Sigmoid colon (tissue), 7 donors: Measurements from ENCODE around the gene PAK6. TPM values are rescaled to one million over a fixed set of nuclear protein-coding genes. Genes with fewer than 3 reads are reported as not detected.
A peak's percentile ranks its signal among the peaks of the same experiment; 100 is the strongest.

Experiments
- DNase-seq: peaks from one replicate; pipeline ENCODE4 v3.0.0-alpha.2; 2019
- H3K27ac ChIP-seq, 4 donors: fragments of 200-600 bp; sonication (generic); one replicate each; pipeline ENCODE4 v1.5.1; 2016 to 2019; ENCODE audit warnings: mild to moderate bottlenecking in 1 of 4
- H3K27me3 ChIP-seq, 3 donors: fragments of 200-600 bp; sonication (generic); one replicate each; pipeline ENCODE4 v1.5.1; 2019; ENCODE audit warnings: mild to moderate bottlenecking in 1 of 3
- H3K36me3 ChIP-seq, 4 donors: fragments of 200-600 bp; sonication (generic); one replicate each; pipeline ENCODE4 v1.5.1; 2016 to 2019
- H3K4me1 ChIP-seq, 4 donors: fragments of 200-600 bp; sonication (generic); one replicate each; pipeline ENCODE4 v1.5.1; 2017 to 2019
- H3K4me3 ChIP-seq, 4 donors: fragments of 200-600 bp; sonication (generic); one replicate each; pipeline ENCODE4 v1.5.1; 2017 to 2019; ENCODE audit warnings: mild to moderate bottlenecking in 2 of 4, moderate library complexity in 1 of 4
- H3K9me3 ChIP-seq, 4 donors: fragments of 200-600 bp in 3 of 4; sonication (generic) in 3 of 4; one replicate each; pipeline versions ENCODE4 v1.5.1 to v1.6.1; 2013 to 2019
- CTCF ChIP-seq, 4 experiments: fragments of 450-650 bp in 3 of 4; fragments of 200-600 bp in 1 of 4; IDR thresholded peaks; one replicate each; pipeline ENCODE4 v1.5.1; 2016 to 2019; ENCODE audit warnings: antibody characterized with exemption in 4 of 4, mild to moderate bottlenecking in 3 of 4, moderate library complexity in 2 of 4
- EP300 ChIP-seq, 4 donors: sonication (generic); formaldehyde crosslinking; IDR thresholded peaks; one replicate each; pipeline ENCODE4 v1.6.1; 2017; ENCODE audit warnings: antibody characterized with exemption in 4 of 4
- POLR2A ChIP-seq, 2 donors: fragments of 450-650 bp; IDR thresholded peaks; one replicate each; pipeline ENCODE4 v1.6.1; 2016; ENCODE audit warnings: antibody characterized with exemption in 2 of 2, mild to moderate bottlenecking in 2 of 2, moderate library complexity in 2 of 2
- POLR2AphosphoS5 ChIP-seq, 4 donors: sonication (generic); formaldehyde crosslinking; IDR thresholded peaks; one replicate each; pipeline ENCODE4 v1.6.1; 2017; ENCODE audit warnings: antibody characterized with exemption in 4 of 4
- WGBS, 2 donors: extraction: QIAGEN DNeasy Blood & Tissue Kit; methylation state at CpG; one replicate each; pipeline ENCODE4 v1.1.7; 2013; 5-methylcytosine and 5-hydroxymethylcytosine counted together
- intact Hi-C: fragments of 100-400 bp; cut with DNase I; formaldehyde crosslinking; loops from one replicate; pipeline ENCODE4 v1.15.1; 2023
- polyA plus RNA-seq, 3 donors: library from polyadenylated mRNA; stranded (reverse); fragments of 200-250 nt; gene quantifications; one replicate each; pipeline ENCODE4 v1.2.3, GENCODE V29; 2013
- total RNA-seq, 4 donors: library from RNA; depleted of rRNA; stranded (reverse); fragments of >200 nt; gene quantifications; one replicate each; pipeline ENCODE4 v1.1.0, GENCODE V29; 2016
- donor health status: healthy with polysubstance abuse.
- donor health status: Bipolar disorder and iron deficiency.
- donor health status: healthy.

Gene PAK6
- total and polyA plus RNA-seq, 7 donors, result 0.33 to 3.0 (median 1.4) TPM

GRCh38 chr15:40298216-40298935 is 59.5 kb downstream of the PAK6 start:
- Histone ChIP-seq H3K36me3 (no peaks in the 10 kb centered on the region), H3K27me3 (no peaks in the 10 kb centered on the region), H3K9me3 (no peaks in the 10 kb centered on the region), H3K4me1 (peaks cover 0 to 15% (median 14%) of the 10 kb centered on the region in 4 donors), H3K4me3 (no peak overlapping the region), H3K27ac (no peak overlapping the region)
- DNase-seq, result no peak
- intact Hi-C loops, result no loop called here
- TF ChIP-seq EP300 (IDR thresholded peaks at IDR 0.05), result no peak
- no peak for TF ChIP-seq POLR2AphosphoS5 (IDR thresholded peaks at IDR 0.05)
- WGBS, 2 donors, result 94% methylated on average over 17 of the region's 17 CpGs

- no peak for TF ChIP-seq POLR2AphosphoS5 (IDR thresholded peaks at IDR 0.05)
- TF ChIP-seq POLR2A (IDR thresholded peaks at IDR 0.05), result no peak
- TF ChIP-seq EP300 (IDR thresholded peaks at IDR 0.05), result no peak
- no peak for TF ChIP-seq CTCF (IDR thresholded peaks at IDR 0.05)
Measured at GRCh38 chr15:40300367-40300766, 61.5 kb downstream of the PAK6 start.

GRCh38 chr15:40300771-40301170 is 61.9 kb downstream of the PAK6 start:
- no peak for TF ChIP-seq POLR2AphosphoS5 (IDR thresholded peaks at IDR 0.05)
- TF ChIP-seq EP300 (IDR thresholded peaks at IDR 0.05), result no peak
- no peak for TF ChIP-seq CTCF (IDR thresholded peaks at IDR 0.05)
- TF ChIP-seq POLR2A (IDR thresholded peaks at IDR 0.05), result no peak
- WGBS, 2 donors, result 96 to 99% methylated on average over 2 of the region's 2 CpGs
- intact Hi-C loops, result no loop called here
- Histone ChIP-seq H3K36me3 (no peaks in the 10 kb centered on the region), H3K27me3 (no peaks in the 10 kb centered on the region), H3K4me3 (no peak overlapping the region), H3K9me3 (no peaks in the 10 kb centered on the region), H3K27ac (no peak overlapping the region), H3K4me1 (peaks cover 0 to 10% (median 9%) of the 10 kb centered on the region in 4 donors)
- DNase-seq, result no peak

More at GRCh38 chr15:40300367-40300766, 61.5 kb downstream of the PAK6 start:
- no peak for DNase-seq
- Histone ChIP-seq H3K9me3 (no peaks in the 10 kb centered on the region), H3K27me3 (no peaks in the 10 kb centered on the region), H3K27ac (no peak overlapping the region), H3K36me3 (no peaks in the 10 kb centered on the region), H3K4me3 (no peak overlapping the region), H3K4me1 (peaks cover 0 to 14% (median 13%) of the 10 kb centered on the region in 4 donors)
- intact Hi-C loops, result no loop called here
- WGBS, 2 donors, result 97 to 98% methylated on average over 2 of the region's 2 CpGs

- no peak for DNase-seq
- H3K27me3 ChIP-seq, result no peaks in the 10 kb centered on the region
- no peak for TF ChIP-seq CTCF (IDR thresholded peaks at IDR 0.05)
- no peak for TF ChIP-seq POLR2A (IDR thresholded peaks at IDR 0.05)
- TF ChIP-seq POLR2AphosphoS5 (IDR thresholded peaks at IDR 0.05), result no peak
- TF ChIP-seq EP300 (IDR thresholded peaks at IDR 0.05), result no peak
- intact Hi-C loops, result no loop called here
- WGBS, 2 donors, result 75 to 90% methylated on average over 12 of the region's 12 CpGs
- no peaks in the 10 kb centered on the region for H3K9me3 ChIP-seq
- H3K4me3 ChIP-seq, result no peak overlapping the region
- H3K27ac ChIP-seq, result no peak overlapping the region
- no peaks in the 10 kb centered on the region for H3K36me3 ChIP-seq
- H3K4me1 ChIP-seq, result peaks cover 0 to 1% (median under 1%) of the 10 kb centered on the region in 4 donors
Measured at GRCh38 chr15:40301467-40302179, 62.8 kb downstream of the PAK6 start.

- Histone ChIP-seq H3K4me1 (peaks cover 0 to 5% (median 1%) of the 10 kb centered on the region in 4 donors), H3K4me3 (no peak overlapping the region), H3K27me3 (no peaks in the 10 kb centered on the region), H3K27ac (no peak overlapping the region), H3K9me3 (no peaks in the 10 kb centered on the region), H3K36me3 (no peaks in the 10 kb centered on the region)
- TF ChIP-seq POLR2AphosphoS5 (IDR thresholded peaks at IDR 0.05) (no peak), EP300 (IDR thresholded peaks at IDR 0.05) (no peak), POLR2A (IDR thresholded peaks at IDR 0.05) (no peak), CTCF (IDR thresholded peaks at IDR 0.05) (no peak)
- 92 to 95% methylated on average over 19 of the region's 19 CpGs for WGBS, 2 donors
- intact Hi-C loops, result no loop called here
- DNase-seq, result peak; percentile 52
Measured at GRCh38 chr15:40302288-40302886, 63.5 kb downstream of the PAK6 start.
